ENCODE data around the gene ACSF3.

The ACSF3 gene

DNA sequence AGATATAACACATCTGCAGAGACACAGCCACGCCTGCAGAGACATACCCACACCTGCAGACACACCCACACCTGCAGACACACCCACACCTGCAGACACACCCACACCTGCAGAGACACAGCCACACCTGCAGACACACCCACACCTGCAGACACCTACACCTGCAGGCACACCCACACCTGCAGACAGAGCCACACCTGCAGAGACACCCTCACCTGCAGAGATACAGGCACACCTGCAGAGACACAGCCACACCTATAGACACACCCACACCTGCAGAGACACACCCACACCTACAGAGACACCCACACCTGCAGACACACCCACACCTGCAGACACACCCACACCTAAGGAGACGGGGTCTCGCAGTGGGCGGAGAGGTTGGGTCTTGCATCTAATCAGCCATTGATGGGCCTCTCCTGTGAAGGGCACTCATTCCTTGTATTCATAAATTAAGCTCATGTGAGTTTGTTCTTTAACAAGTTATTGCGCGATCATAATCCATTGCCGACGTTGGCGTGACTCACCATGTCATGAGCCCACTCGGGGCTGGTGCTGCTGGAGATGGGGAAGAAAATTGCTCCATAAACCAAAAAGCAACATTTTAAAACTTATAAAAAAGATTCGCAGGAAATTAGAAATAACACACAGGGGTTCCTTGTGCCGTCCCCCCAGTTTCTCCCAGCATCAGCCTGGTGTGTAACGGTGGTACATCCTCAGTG is 49.0 kb downstream of the ACSF3 start:
- no peaks in the 10 kb centered on the region for H3K9me3 ChIP-seq
- DNase-seq (ENCODE audit: low spot score in 2 of 2) = no peak
- H3K4me1 ChIP-seq = no peaks in the 10 kb centered on the region
- H3K27me3 ChIP-seq (ENCODE audit: low read depth) = no peaks in the 10 kb centered on the region
- in situ Hi-C loops (cut with MboI; ENCODE audit: low sequenced_read_pairs) = no loop called here
- H3K4me3 ChIP-seq = no peak overlapping the region
- H3K36me3 ChIP-seq (replicated peaks) = peaks cover 5% of the 10 kb centered on the region

GRCh38 chr16:89143201-89143741 is 49.6 kb downstream of the ACSF3 start:
- Histone ChIP-seq H3K4me1 (no peaks in the 10 kb centered on the region), H3K27me3 (ENCODE audit: low read depth) (no peaks in the 10 kb centered on the region), H3K36me3 (replicated peaks) (peaks cover 5% of the 10 kb centered on the region), H3K4me3 (no peak overlapping the region), H3K9me3 (no peaks in the 10 kb centered on the region)
- in situ Hi-C loops (cut with MboI; ENCODE audit: low sequenced_read_pairs) = no loop called here
- DNase-seq (ENCODE audit: low spot score in 2 of 2) = no peak

GRCh38 chr16:89143911-89144675 is 50.4 kb downstream of the ACSF3 start:
- H3K36me3 ChIP-seq (replicated peaks) = peaks cover 5% of the 10 kb centered on the region
- in situ Hi-C loops (cut with MboI; ENCODE audit: low sequenced_read_pairs) = no loop called here
- H3K27me3 ChIP-seq (ENCODE audit: low read depth) = no peaks in the 10 kb centered on the region
- no peaks in the 10 kb centered on the region for H3K9me3 ChIP-seq
- no peak for DNase-seq (ENCODE audit: low spot score in 2 of 2)
- no peaks in the 10 kb centered on the region for H3K4me1 ChIP-seq
- H3K4me3 ChIP-seq = no peak overlapping the region

DNA sequence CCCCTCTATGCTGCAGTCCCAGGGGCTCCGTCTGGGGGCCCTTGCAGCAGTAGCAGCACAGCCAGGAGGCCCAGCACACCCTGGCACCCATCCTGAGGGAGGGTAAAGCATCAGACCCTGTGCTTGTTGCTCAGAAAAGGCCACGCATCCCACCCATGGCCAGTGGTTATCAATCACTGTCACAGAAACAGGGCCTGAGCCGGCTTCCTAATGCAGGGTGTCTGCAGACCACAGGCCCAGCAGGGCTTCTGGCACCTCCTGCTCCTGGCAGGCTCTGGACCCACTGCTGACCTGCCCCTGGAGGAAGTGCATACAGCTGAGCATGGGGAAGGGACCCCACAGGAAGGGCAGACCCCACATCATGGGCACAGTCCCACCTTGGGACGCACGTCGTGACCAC is 51.0 kb downstream of the ACSF3 start:
- Histone ChIP-seq H3K4me3 (no peak overlapping the region), H3K36me3 (replicated peaks) (peaks cover 11% of the 10 kb centered on the region), H3K4me1 (no peaks in the 10 kb centered on the region), H3K9me3 (no peaks in the 10 kb centered on the region; the same call in 1 of the 2 replicates), H3K27me3 (ENCODE audit: low read depth) (no peaks in the 10 kb centered on the region)
- no peak for DNase-seq (ENCODE audit: low spot score in 2 of 2)
- in situ Hi-C loops (cut with MboI; ENCODE audit: low sequenced_read_pairs) = no loop called here

DNA sequence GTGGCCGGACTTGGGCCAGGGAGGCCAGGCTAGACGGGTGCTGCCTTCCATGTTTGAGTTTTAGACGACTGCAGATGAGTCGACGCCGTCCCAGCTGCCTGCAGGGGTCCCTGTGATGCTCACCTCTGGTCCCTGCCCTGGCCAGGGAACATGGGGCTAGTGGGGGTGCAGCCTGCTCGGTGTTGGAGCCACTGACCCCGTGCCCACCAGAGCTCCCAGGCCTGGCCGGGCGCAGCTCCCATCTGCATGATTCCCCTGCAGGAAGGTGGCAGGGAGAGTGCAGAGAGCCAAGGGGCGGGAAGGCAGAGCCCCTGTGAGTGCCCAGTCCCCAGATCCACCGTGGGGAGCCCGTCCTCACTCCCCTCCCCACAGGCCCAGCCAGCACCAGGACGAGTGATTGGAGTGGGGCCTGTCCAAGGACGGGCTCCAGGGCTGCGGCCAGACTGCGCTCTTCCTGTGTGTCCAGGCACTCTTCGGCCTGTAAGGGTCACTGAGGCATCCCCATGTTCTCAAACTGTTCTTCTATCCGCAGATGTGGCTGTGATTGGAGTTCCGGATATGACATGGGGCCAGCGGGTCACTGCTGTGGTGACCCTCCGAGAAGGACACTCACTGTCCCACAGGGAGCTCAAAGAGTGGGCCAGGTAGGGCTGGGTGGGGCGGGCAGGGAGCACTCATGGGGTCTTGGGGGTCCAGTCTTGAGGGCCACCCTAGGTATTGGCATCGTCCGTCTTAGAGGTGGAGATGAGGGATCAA is 51.9 kb downstream of the ACSF3 start:
- peaks cover 11% of the 10 kb centered on the region for H3K36me3 ChIP-seq (replicated peaks)
- in situ Hi-C loops (cut with MboI; ENCODE audit: low sequenced_read_pairs) = no loop called here

DNA sequence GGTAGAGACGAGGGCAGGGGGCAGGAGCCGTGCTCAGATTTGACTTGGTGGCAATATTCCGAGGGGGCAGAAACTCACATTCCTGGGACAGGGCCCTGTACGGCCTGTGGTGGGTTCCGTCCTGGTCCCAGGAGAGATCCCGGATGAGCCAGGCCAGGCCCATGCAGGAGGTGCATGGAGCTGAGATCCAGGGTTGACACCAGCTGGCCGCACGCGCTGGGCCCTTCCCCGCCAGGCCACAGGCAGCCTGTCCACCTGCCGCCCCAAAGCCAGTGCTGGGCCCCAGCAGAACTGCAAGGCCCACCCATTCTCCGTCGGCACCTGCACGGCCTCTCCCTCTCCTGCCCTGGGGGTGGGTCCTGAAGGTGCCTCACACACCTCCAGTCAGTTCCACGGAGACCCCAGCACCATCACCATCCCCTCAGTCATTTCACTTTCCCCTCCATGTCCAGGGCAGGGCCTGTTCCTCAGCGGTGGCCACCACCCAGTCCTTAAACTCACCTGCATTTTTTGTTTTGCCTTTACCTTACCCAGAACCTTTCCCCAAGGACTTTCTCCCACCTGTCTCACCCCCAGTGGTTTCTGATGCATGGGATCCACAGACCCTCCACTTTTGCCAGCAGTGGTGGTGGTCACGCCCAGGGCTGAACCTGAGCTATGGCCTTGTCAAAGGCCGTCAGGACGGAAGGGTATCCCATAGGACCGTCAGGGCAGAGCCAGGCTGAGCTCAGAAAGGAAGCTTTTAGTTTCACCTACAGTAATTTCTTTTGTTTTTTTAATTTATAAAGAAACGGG is 52.8 kb downstream of the ACSF3 start:
- Histone ChIP-seq H3K27me3 (ENCODE audit: low read depth) (no peaks in the 10 kb centered on the region), H3K4me3 (no peak overlapping the region), H3K4me1 (no peaks in the 10 kb centered on the region), H3K9me3 (no peaks in the 10 kb centered on the region; the same call in 1 of the 2 replicates), H3K36me3 (replicated peaks) (peaks cover 11% of the 10 kb centered on the region)
- in situ Hi-C loops (cut with MboI; ENCODE audit: low sequenced_read_pairs) = no loop called here
- DNase-seq (ENCODE audit: low spot score in 2 of 2) = no peak

More for the DNA sequence above, 51.9 kb downstream of the ACSF3 start:
- DNase-seq (ENCODE audit: low spot score in 2 of 2) = no peak
- H3K4me3 ChIP-seq = no peak overlapping the region
- H3K4me1 ChIP-seq = no peaks in the 10 kb centered on the region
- no peaks in the 10 kb centered on the region; the same call in 1 of the 2 replicates for H3K9me3 ChIP-seq
- H3K27me3 ChIP-seq (ENCODE audit: low read depth) = no peaks in the 10 kb centered on the region

DNA sequence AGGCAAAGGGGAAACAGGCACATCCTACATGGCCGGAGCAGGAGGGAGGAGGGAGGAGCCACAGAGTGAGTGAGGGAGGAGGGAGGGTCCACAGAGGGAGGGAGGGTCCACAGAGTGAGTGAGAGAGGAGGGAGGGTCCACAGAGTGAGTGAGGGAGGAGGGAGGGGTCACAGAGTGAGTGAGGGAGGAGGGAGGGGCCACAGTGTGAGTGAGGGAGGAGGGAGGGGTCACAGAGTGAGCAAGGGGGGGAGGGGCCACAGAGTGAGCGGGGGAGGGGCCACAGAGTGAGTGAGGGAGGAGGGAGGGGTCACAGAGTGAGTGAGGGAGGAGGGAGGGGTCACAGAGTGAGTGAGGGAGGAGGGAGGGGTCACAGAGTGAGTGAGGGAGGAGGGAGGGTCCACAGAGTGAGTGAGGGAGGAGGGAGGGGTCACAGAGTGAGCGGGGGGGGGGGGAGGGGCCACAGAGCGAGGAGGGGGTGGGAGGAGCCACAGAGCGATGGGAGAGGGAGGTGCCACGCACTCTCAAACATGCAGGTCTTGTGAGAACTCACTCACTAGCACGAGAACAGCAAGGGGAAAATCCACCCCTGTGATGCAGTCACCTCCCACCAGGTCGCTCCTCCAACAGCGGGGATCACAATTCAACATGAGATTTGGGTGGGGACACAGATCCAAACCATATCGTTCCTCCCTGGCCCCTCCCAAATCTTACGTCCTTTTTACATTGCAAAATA is 53.6 kb downstream of the ACSF3 start:
- in situ Hi-C loops (cut with MboI; ENCODE audit: low sequenced_read_pairs) = no loop called here
- DNase-seq (ENCODE audit: low spot score in 2 of 2) = no peak
- Histone ChIP-seq H3K27me3 (ENCODE audit: low read depth) (no peaks in the 10 kb centered on the region), H3K4me3 (no peak overlapping the region), H3K9me3 (no peaks in the 10 kb centered on the region; the same call in 1 of the 2 replicates), H3K36me3 (replicated peaks) (peaks cover 14% of the 10 kb centered on the region), H3K4me1 (no peaks in the 10 kb centered on the region)

DNA sequence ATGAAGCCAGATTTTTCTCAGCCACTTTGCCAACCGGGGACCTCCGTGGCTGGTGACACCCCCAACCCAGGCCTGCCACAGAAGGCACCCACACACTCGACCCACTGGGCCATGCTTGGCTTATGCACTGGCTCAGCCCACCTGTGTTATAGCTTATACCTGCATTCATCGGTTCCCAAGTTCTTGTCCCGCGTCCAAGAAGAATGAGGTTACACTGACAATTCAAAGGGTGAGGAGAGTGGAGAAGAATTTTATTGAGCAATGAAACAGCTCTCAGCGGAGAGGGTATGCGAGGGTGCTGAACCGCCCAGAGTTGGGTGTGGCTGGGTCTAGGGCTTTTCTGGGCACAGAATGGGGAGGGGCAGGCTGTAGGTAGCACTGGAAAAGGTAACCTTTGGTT is 55.7 kb downstream of the ACSF3 start:
- Histone ChIP-seq H3K4me1 (no peaks in the 10 kb centered on the region), H3K36me3 (replicated peaks) (peaks cover 14% of the 10 kb centered on the region), H3K4me3 (no peak overlapping the region), H3K27me3 (ENCODE audit: low read depth) (no peaks in the 10 kb centered on the region), H3K9me3 (no peaks in the 10 kb centered on the region; the same call in 1 of the 2 replicates)
- in situ Hi-C loops (cut with MboI; ENCODE audit: low sequenced_read_pairs) = no loop called here
- DNase-seq (ENCODE audit: low spot score in 2 of 2) = no peak

DNA sequence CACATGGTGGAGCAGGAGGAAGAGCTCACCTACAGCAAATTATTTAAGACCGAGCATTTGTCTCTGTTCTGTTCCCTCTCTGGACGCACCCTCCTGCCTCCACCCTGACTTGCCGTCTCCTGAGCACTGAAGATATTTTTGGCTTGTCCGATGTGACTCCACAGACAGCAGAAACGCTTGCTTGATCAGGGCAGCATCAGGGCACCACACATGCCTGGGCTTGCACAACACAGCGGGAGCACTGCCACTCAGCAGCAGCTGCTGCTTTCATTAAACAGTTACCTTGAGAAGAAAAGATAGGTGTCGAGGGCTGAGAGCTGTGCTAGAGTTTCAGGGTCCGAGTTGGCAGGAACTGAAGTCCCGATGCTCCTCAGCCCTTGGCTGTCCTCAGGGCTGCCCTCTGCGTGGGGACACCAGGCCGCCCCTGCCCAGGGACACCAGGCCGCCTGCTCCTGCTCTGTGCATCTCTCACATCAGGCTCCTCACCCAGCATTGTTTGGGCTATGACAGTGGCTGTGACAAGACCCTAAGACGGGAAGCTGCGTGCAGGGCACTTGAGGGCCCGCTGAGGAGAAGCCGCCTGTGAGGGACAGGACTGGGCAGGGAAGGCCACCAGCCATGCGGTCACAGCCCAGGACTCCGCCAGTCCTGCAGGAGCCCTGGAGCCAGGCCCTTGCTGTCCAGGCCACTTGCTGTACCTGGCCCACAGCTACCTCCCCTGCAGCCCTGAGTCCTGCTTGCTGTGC is 56.6 kb downstream of the ACSF3 start:
- Histone ChIP-seq H3K4me1 (no peaks in the 10 kb centered on the region), H3K27me3 (ENCODE audit: low read depth) (no peaks in the 10 kb centered on the region), H3K9me3 (no peaks in the 10 kb centered on the region; the same call in 1 of the 2 replicates), H3K36me3 (replicated peaks) (peaks cover 14% of the 10 kb centered on the region), H3K4me3 (no peak overlapping the region)
- DNase-seq (ENCODE audit: low spot score in 2 of 2) = no peak
- in situ Hi-C loops (cut with MboI; ENCODE audit: low sequenced_read_pairs) = no loop called here

DNA sequence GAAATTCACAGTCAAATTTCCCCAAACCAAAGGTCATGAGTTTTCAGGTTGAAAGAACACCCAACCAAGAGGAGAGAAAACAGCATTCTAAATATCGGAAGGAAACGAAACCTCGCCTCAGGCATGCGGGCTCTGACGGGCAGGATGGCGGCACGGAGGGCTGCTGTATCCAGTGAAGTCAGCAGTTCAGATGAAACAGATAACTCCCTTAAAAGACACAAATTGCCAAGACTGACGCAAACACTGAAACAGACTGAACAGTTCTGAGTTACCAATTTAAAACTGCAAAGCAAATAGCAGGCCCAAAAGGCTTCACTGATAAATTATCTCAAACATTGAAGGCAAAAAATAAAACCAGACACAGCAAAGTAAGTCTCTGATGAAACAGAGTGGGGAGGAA is 57.3 kb downstream of the ACSF3 start:
- no peak for DNase-seq (ENCODE audit: low spot score in 2 of 2)
- Histone ChIP-seq H3K4me1 (no peaks in the 10 kb centered on the region), H3K36me3 (replicated peaks) (peaks cover 14% of the 10 kb centered on the region)

GRCh38 chr16:89152831-89153700 is 59.4 kb downstream of the ACSF3 start:
- no peak for DNase-seq (ENCODE audit: low spot score in 2 of 2)
- H3K36me3 ChIP-seq (replicated peaks) = peaks cover 9% of the 10 kb centered on the region; the same call in 1 of the 2 replicates
- H3K4me3 ChIP-seq = no peak overlapping the region
- in situ Hi-C loops (cut with MboI; ENCODE audit: low sequenced_read_pairs) = no loop called here
- no peaks in the 10 kb centered on the region for H3K27me3 ChIP-seq (ENCODE audit: low read depth)
- H3K4me1 ChIP-seq = no peaks in the 10 kb centered on the region
- no peaks in the 10 kb centered on the region; the same call in 1 of the 2 replicates for H3K9me3 ChIP-seq

More for the DNA sequence above, 57.3 kb downstream of the ACSF3 start:
- no peak overlapping the region for H3K4me3 ChIP-seq
- no peaks in the 10 kb centered on the region for H3K27me3 ChIP-seq (ENCODE audit: low read depth)
- no peaks in the 10 kb centered on the region; the same call in 1 of the 2 replicates for H3K9me3 ChIP-seq
- in situ Hi-C loops (cut with MboI; ENCODE audit: low sequenced_read_pairs) = no loop called here
